K562 (cell line): ENCODE data around the gene LRFN4. TPM values are rescaled to one million over a fixed set of nuclear protein-coding genes. Genes with fewer than 3 reads are reported as not detected.

Experiments used
- HDAC1 ChIP-seq, 2 experiments: fragments of 450-650 bp; IDR thresholded peaks; 2 replicates each; pipeline ENCODE4 v1.6.1; 2016 to 2017; ENCODE audit warnings: inconsistent platforms in 1 of 2, mild to moderate bottlenecking in 1 of 2, moderate library complexity in 1 of 2
- KLF16 ChIP-seq: IDR thresholded peaks from 2 replicates; pipeline ENCODE4 v1.6.1; 2016; ENCODE audit warnings: antibody characterized with exemption
- MECOM ChIP-seq: fragments of 250-450 bp; sonication (Bioruptor Pico); IDR thresholded peaks from 2 replicates; pipeline ENCODE4 v1.8.0; 2022; ENCODE audit warnings: inconsistent platforms
- NFE2L1 ChIP-seq: fragments of 450-650 bp; IDR thresholded peaks from 2 replicates; pipeline ENCODE4 v1.6.1; 2016; ENCODE audit warnings: missing genetic modification characterization, low read depth, mild to moderate bottlenecking, missing compliant biosample characterization, moderate library complexity, borderline replicate concordance
- TCFL5 ChIP-seq: fragments of 250-450 bp; sonication (Bioruptor Pico); conservative IDR thresholded peaks from 2 replicates; pipeline ENCODE4 v1.6.1; 2021; ENCODE audit warnings: mild to moderate bottlenecking, moderate library complexity, matching md5 sums
- ZNF121 ChIP-seq: sonication (generic); formaldehyde crosslinking; conservative IDR thresholded peaks from 2 replicates; pipeline ENCODE4 v1.8.0; 2022; ENCODE audit warnings: missing genetic modification reagents
- ZNF239 ChIP-seq: fragments of 250-450 bp; sonication (Bioruptor Pico); IDR thresholded peaks from 2 replicates; pipeline ENCODE4 v1.4.0; 2020; ENCODE audit warnings: mild to moderate bottlenecking
- ZNF311 ChIP-seq: fragments of 250-450 bp; sonication (Bioruptor Pico); IDR thresholded peaks from 2 replicates; pipeline ENCODE4 v1.4.0; 2020; ENCODE audit warnings: mild to moderate bottlenecking, moderate library complexity
- ZNF445 ChIP-seq: fragments of 250-450 bp; sonication (Bioruptor Pico); IDR thresholded peaks from 2 replicates; pipeline ENCODE4 v1.4.0; 2020; ENCODE audit warnings: low read depth, mild to moderate bottlenecking, moderate library complexity
- ZNF707 ChIP-seq: fragments of 250-450 bp; sonication (Bioruptor Pico); conservative IDR thresholded peaks from 2 replicates; pipeline ENCODE4 v1.8.0; 2022; ENCODE audit warnings: inconsistent platforms, mild to moderate bottlenecking, moderate library complexity
- polyA plus RNA-seq, 8 experiments: library from polyadenylated mRNA; depleted of rRNA in 4 of 8; stranded (reverse) in 5 of 8; unstranded in 3 of 8; fragments of >200 nt; fragmentation: Nextera tagmentation in 2 of 8; fragmentation: Illumina TruSeq in 1 of 8; extraction: Ambion mirVana in 2 of 8; extraction: Trizol in 1 of 8; gene quantifications; 2 replicates each; pipeline versions ENCODE4 v1.2.1 to v1.2.3, GENCODE V29; 2011 to 2014; ENCODE audit warnings: inconsistent platforms in 1 of 8, missing spikeins in 1 of 8
- total RNA-seq, 7 experiments: library from RNA; depleted of rRNA in 6 of 7; stranded (reverse); fragments of >200 nt in 6 of 7; fragmentation: Illumina TruSeq in 2 of 7; extraction: Trizol in 2 of 7; gene quantifications; 2 replicates each; pipeline versions ENCODE4 v1.2.1 to v1.2.3, GENCODE V29; 2011 to 2021; ENCODE audit warnings: low replicate concordance in 1 of 7
- TF ChIP-seq, protein P1 (sequence below), 2 experiments: fragments of 450-650 bp; IDR thresholded peaks; 2 replicates each; pipeline ENCODE4 v1.6.1; 2016; ENCODE audit warnings: mild to moderate bottlenecking in 2 of 2, borderline replicate concordance in 1 of 2, low read depth in 1 of 2, moderate library complexity in 1 of 2
- TF ChIP-seq, protein P2 (sequence below): fragments of 450-650 bp; IDR thresholded peaks from 2 replicates; pipeline ENCODE4 v1.6.1; 2016
- TF ChIP-seq, protein P3 (sequence below): fragments of 250-450 bp; sonication (Bioruptor Pico); IDR thresholded peaks from 2 replicates; pipeline ENCODE4 v1.8.0; 2022; ENCODE audit warnings: moderate library complexity, mild to moderate bottlenecking, inconsistent platforms
- TF ChIP-seq, protein P4 (sequence below): fragments of 450-650 bp; IDR thresholded peaks from 2 replicates; pipeline ENCODE4 v1.6.1; 2017; ENCODE audit warnings: mild to moderate bottlenecking, moderate library complexity

The LRFN4 gene
- total and polyA plus RNA-seq, 9 of the 15 experiments (the other 6 are each of a cell fraction or from before 2014, with no cell fraction given), result 0.10 to 60.1 (median 6.7) TPM

DNA sequence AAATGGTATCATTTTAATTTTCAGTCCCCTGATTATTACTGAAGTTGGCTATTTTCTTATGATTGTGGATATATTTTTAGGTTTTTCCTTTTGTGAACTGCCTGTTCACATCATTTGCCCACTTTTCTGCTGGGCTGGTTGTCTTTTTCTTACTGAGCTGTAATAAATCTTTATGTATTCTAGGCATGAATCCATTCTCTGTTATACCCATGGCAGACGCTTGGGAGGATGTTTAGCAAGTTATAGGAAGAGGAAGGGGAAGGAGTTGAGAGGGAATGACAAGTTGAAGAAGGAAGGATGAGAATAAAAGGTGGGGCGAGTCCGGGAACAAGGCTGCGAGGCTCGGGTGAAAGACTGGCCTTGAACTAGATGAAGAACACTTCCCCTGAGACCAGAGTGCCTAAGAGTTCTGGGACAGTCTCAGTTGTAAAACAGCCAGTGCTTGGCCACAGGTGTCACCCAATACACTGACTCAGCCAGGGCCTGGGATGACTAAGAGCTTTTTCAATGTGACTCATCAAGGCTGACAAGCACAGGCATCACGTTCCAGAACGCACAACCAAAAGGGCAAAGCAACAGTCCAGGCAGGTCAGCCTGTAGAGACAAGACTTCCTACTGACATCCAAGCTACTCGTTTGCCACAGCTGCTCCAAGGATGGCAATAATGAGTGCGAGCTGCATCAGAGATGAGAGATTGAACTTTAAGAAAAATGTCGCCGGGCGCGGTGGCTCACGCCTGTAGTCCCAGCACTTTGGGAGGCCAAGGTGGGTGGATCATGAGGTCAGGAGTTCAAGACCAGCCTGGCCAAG is 35.2 kb downstream of the LRFN4 start (continued):
- TF ChIP-seq ZNF239 (CRISPR knock-in tag), result no peak
- TF ChIP-seq, protein P1, sequence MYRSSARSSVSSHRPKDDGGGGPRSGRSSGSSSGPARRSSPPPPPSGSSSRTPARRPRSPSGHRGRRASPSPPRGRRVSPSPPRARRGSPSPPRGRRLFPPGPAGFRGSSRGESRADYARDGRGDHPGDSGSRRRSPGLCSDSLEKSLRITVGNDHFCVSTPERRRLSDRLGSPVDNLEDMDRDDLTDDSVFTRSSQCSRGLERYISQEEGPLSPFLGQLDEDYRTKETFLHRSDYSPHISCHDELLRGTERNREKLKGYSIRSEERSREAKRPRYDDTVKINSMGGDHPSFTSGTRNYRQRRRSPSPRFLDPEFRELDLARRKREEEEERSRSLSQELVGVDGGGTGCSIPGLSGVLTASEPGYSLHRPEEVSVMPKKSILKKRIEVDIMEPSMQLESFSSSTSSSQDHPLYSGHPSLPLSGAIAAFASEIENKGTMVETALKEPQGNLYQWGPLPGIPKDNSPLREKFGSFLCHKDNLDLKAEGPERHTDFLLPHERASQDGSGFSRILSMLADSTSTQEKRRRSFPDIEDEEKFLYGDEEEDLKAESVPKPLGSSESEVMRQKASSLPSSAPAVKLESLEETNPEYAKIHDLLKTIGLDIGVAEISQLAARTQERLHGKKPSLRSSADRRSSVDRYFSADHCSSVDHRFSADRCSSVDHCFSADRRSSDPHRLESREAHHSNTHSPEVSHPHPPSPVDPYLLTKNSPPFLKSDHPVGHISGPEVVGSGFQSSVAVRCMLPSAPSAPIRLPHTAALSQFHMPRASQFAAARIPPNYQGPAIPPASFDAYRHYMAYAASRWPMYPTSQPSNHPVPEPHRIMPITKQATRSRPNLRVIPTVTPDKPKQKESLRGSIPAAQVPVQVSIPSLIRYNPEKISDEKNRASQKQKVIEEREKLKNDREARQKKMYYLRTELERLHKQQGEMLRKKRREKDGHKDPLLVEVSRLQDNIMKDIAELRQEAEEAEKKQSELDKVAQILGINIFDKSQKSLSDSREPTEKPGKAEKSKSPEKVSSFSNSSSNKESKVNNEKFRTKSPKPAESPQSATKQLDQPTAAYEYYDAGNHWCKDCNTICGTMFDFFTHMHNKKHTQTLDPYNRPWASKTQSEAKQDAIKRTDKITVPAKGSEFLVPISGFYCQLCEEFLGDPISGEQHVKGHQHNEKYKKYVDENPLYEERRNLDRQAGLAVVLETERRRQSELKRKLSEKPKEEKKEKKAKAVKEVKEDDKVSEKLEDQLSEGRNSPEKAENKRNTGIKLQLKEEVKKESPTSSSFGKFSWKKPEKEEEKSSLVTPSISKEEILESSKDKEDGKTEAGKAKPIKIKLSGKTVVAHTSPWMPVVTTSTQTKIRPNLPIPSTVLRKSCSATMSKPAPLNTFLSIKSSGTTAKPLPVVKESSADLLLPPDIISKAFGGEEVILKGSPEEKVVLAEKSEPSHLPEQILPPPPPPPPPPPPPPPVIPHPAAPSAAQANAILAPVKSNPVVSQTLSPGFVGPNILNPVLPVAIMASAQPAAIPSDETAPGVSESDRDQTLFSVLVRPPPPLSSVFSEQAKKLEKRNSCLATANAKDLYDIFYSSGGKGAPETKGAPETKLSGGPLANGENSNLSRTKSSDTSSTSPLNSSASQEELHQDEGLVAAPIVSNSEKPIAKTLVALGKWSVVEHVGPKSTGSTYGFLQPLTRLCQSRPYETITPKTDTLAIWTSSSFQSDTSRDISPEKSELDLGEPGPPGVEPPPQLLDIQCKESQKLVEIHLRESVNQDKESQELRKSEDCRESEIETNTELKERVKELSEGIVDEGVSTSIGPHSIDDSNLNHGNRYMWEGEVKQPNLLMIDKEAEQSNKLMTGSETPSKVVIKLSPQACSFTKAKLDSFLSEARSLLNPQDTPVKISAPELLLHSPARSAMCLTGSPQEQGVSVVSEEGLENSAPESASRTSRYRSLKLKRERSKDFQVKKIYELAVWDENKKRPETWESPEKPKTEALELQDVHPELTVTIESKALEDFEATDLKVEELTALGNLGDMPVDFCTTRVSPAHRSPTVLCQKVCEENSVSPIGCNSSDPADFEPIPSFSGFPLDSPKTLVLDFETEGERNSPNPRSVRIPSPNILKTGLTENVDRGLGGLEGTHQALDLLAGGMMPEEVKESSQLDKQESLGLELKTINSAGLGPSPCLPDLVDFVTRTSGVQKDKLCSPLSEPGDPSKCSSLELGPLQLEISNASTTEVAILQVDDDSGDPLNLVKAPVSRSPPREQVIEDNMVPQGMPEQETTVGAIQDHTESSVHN (IDR thresholded peaks at IDR 0.05; ENCODE audit: borderline replicate concordance in 1 of 2, low read depth in 1 of 2), result peak in 1 of 2 experiments; percentile 97; a peak in 2 of 4 replicates
- no peak for TF ChIP-seq MECOM
- no peak for TF ChIP-seq ZNF121
- no peak for TF ChIP-seq ZNF311
- TF ChIP-seq ZNF707 (CRISPR knock-in tag), result no peak
- peak; percentile 75 for TF ChIP-seq NFE2L1 (tag)
- no peak for TF ChIP-seq ZNF445 (CRISPR knock-in tag)
- no peak for TF ChIP-seq KLF16
- TF ChIP-seq HDAC1 (IDR thresholded peaks at IDR 0.05), result peak in 1 of 2 experiments; percentile 78; a peak in 1 of 4 replicates
- TF ChIP-seq TCFL5 (CRISPR knock-in tag), result no peak
- TF ChIP-seq, protein P2, sequence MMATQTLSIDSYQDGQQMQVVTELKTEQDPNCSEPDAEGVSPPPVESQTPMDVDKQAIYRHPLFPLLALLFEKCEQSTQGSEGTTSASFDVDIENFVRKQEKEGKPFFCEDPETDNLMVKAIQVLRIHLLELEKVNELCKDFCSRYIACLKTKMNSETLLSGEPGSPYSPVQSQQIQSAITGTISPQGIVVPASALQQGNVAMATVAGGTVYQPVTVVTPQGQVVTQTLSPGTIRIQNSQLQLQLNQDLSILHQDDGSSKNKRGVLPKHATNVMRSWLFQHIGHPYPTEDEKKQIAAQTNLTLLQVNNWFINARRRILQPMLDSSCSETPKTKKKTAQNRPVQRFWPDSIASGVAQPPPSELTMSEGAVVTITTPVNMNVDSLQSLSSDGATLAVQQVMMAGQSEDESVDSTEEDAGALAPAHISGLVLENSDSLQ, result peak; percentile 92
- TF ChIP-seq, protein P3, sequence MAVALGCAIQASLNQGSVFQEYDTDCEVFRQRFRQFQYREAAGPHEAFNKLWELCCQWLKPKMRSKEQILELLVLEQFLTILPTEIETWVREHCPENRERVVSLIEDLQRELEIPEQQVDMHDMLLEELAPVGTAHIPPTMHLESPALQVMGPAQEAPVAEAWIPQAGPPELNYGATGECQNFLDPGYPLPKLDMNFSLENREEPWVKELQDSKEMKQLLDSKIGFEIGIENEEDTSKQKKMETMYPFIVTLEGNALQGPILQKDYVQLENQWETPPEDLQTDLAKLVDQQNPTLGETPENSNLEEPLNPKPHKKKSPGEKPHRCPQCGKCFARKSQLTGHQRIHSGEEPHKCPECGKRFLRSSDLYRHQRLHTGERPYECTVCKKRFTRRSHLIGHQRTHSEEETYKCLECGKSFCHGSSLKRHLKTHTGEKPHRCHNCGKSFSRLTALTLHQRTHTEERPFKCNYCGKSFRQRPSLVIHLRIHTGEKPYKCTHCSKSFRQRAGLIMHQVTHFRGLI (CRISPR knock-in tag), result no peak
- TF ChIP-seq, protein P4, sequence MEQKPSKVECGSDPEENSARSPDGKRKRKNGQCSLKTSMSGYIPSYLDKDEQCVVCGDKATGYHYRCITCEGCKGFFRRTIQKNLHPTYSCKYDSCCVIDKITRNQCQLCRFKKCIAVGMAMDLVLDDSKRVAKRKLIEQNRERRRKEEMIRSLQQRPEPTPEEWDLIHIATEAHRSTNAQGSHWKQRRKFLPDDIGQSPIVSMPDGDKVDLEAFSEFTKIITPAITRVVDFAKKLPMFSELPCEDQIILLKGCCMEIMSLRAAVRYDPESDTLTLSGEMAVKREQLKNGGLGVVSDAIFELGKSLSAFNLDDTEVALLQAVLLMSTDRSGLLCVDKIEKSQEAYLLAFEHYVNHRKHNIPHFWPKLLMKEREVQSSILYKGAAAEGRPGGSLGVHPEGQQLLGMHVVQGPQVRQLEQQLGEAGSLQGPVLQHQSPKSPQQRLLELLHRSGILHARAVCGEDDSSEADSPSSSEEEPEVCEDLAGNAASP, result no peak
